Lung (tissue), 12 donors: ENCODE results near the gene RSL24D1. TPM values are rescaled to one million over a fixed set of nuclear protein-coding genes. Genes with fewer than 3 reads are reported as not detected.
A peak's percentile ranks its signal among the peaks of the same experiment; 100 is the strongest.

Experiments
- ATAC-seq: fragments of 200-7000 bp; cut with Tn5 transposase; one replicate; pipeline ENCODE4 v1.9.1; 2020; ENCODE audit warnings: moderate number of reproducible peaks; ENCODE audit not compliant: insufficient read depth, low FRiP score
- DNase-seq, 3 donors: peaks; one replicate each; pipeline ENCODE4 v3.0.0-alpha.2; 2013 to 2017
- H3K27ac ChIP-seq, 2 donors: one replicate each; pipeline ENCODE4 v1.5.1; 2013; ENCODE audit warnings: mild to moderate bottlenecking in 2 of 2, moderate library complexity in 2 of 2, control low read depth in 1 of 2, inconsistent platforms in 1 of 2, low read depth in 1 of 2, low read length in 1 of 2
- H3K27me3 ChIP-seq, 3 donors: one replicate each; pipeline ENCODE4 v1.5.1; 2013; ENCODE audit warnings: low read length in 2 of 3; ENCODE audit not compliant: control insufficient read depth in 3 of 3, insufficient read depth in 3 of 3
- H3K36me3 ChIP-seq, 4 donors: one replicate each; pipeline ENCODE4 v1.5.1; 2013; ENCODE audit warnings: low read length in 4 of 4, mild to moderate bottlenecking in 1 of 4, moderate library complexity in 1 of 4; ENCODE audit not compliant: control insufficient read depth in 4 of 4, insufficient read depth in 4 of 4
- H3K4me1 ChIP-seq, 5 donors: one replicate each; pipeline ENCODE4 v1.5.1; 2013; ENCODE audit warnings: low read length in 5 of 5, mild to moderate bottlenecking in 2 of 5, moderate library complexity in 1 of 5; ENCODE audit not compliant: control insufficient read depth in 5 of 5, insufficient read depth in 5 of 5
- H3K4me3 ChIP-seq: one replicate; pipeline ENCODE4 v1.5.1; 2013; ENCODE audit warnings: mild to moderate bottlenecking, control low read depth, moderate library complexity
- H3K9ac ChIP-seq, 2 donors: one replicate each; pipeline ENCODE4 v1.5.1; 2013; ENCODE audit warnings: low read length in 2 of 2, control low read depth in 1 of 2; ENCODE audit not compliant: insufficient read depth in 1 of 2
- H3K9me3 ChIP-seq, 4 donors: one replicate each; pipeline ENCODE4 v1.5.1; 2013; ENCODE audit warnings: low read length in 3 of 4, mild to moderate bottlenecking in 1 of 4, moderate library complexity in 1 of 4; ENCODE audit not compliant: control insufficient read depth in 4 of 4, insufficient read depth in 3 of 4
- CTCF ChIP-seq: IDR thresholded peaks from 2 replicates; pipeline ENCODE4 v1.5.1; 2012; ENCODE audit warnings: mild to moderate bottlenecking; ENCODE audit errors: control extremely low read depth, extremely low read depth
- WGBS, 2 donors: extraction: QIAGEN DNeasy Blood & Tissue Kit; methylation state at CpG; one replicate each; pipeline ENCODE4 v1.1.7; 2013; 5-methylcytosine and 5-hydroxymethylcytosine counted together
- polyA plus RNA-seq, 2 donors: library from polyadenylated mRNA; stranded (reverse); fragments of 200-250 nt; gene quantifications; one replicate each; pipeline ENCODE4 v1.2.1, GENCODE V29; 2013
- total RNA-seq, 2 donors: library from RNA; depleted of rRNA in 1 of 2; stranded (reverse); fragments of >200 nt in 1 of 2; gene quantifications; one replicate each; pipeline ENCODE4 v1.2.1, GENCODE V29; 2014 to 2021
- donor health status: control.
- donor health status: control.
- donor health status: Bipolar disorder and iron deficiency.
- donor health status: healthy.
- donor health status: DM: yes; HTN: yes; CAD: no.

The RSL24D1 gene
- total and polyA plus RNA-seq, 4 donors: 45.9 to 102 (median 63.9) TPM

GRCh38 chr15:55204464-55204863 is 7.7 kb upstream of the RSL24D1 start:
- 83 to 97% methylated on average over 4 of the region's 4 CpGs for WGBS, 2 donors
- DNase-seq (no peak), ATAC-seq (no peak)
- Histone ChIP-seq H3K9ac (no peak overlapping the region), H3K27ac (no peak overlapping the region), H3K36me3 (peaks cover 0 to 6% (median 3%) of the 10 kb centered on the region in 4 donors), H3K4me1 (no peaks in the 10 kb centered on the region), H3K4me3 (no peak overlapping the region), H3K9me3 (no peaks in the 10 kb centered on the region), H3K27me3 (no peaks in the 10 kb centered on the region)
- TF ChIP-seq CTCF: no peak

GRCh38 chr15:55202206-55202605 is 5.5 kb upstream of the RSL24D1 start:
- H3K9ac ChIP-seq: no peak overlapping the region

GRCh38 chr15:55198706-55199105 is 2.0 kb upstream of the RSL24D1 start:
- no peak for ATAC-seq
- Histone ChIP-seq H3K27me3 (no peaks in the 10 kb centered on the region), H3K4me1 (peaks cover 0 to 26% (median 12%) of the 10 kb centered on the region in 5 donors), H3K4me3 (no peak overlapping the region), H3K36me3 (peaks cover 0 to 6% (median 0%) of the 10 kb centered on the region in 4 donors), H3K9me3 (no peaks in the 10 kb centered on the region), H3K27ac (no peak overlapping the region), H3K9ac (no peak overlapping the region)
- no peak for TF ChIP-seq CTCF
- DNase-seq: no peak
- WGBS, 2 donors: 96 to 99% methylated on average over 3 of the region's 3 CpGs

More at GRCh38 chr15:55202206-55202605, 5.5 kb upstream of the RSL24D1 start:
- Histone ChIP-seq H3K36me3 (peaks cover 0 to 6% (median 3%) of the 10 kb centered on the region in 4 donors), H3K4me3 (no peak overlapping the region), H3K9me3 (no peaks in the 10 kb centered on the region), H3K27me3 (no peaks in the 10 kb centered on the region), H3K27ac (no peak overlapping the region), H3K4me1 (peaks cover 0 to 6% (median 0%) of the 10 kb centered on the region in 5 donors)
- 100% methylated on average over 1 of the region's 1 CpG for WGBS, 2 donors
- DNase-seq: no peak
- no peak for ATAC-seq
- no peak for TF ChIP-seq CTCF

GRCh38 chr15:55197719-55198118 is 978 bp upstream of the RSL24D1 start:
- Histone ChIP-seq H3K4me3 (no peak overlapping the region), H3K27ac (peak overlapping the region in 1 of 2 donors; percentile 68), H3K36me3 (peaks cover 0 to 6% (median 0%) of the 10 kb centered on the region in 4 donors), H3K27me3 (no peaks in the 10 kb centered on the region), H3K9ac (peak overlapping the region in 1 of 2 donors; percentile 92), H3K9me3 (no peaks in the 10 kb centered on the region), H3K4me1 (peaks cover 0 to 26% (median 12%) of the 10 kb centered on the region in 5 donors)
- 44 to 70% methylated on average over 4 of the region's 4 CpGs for WGBS, 2 donors
- ATAC-seq (no peak), DNase-seq (peak in 1 of 3 donors; percentile 17)
- TF ChIP-seq CTCF: no peak
